22Rv1 (cell line): Measurements from ENCODE around the gene PAEP.

Experiments used
- CTCF ChIP-seq: fragments of 450-650 bp; IDR thresholded peaks from 2 replicates; pipeline ENCODE4 v1.5.1; 2017; ENCODE audit warnings: mild to moderate bottlenecking
- ZFX ChIP-seq: fragments of 450-650 bp; IDR thresholded peaks from 2 replicates; pipeline ENCODE4 v1.6.1; 2017; ENCODE audit warnings: antibody characterized with exemption, borderline replicate concordance

GRCh38 chr9:135584934-135585333 lies 23.4 kb downstream of the PAEP start:
- TF ChIP-seq CTCF = no peak
- TF ChIP-seq ZFX = no peak
